PFSK-1 (cell line): ENCODE data around the gene CA7.

Experiments used
- FOXP2 ChIP-seq: optimal IDR thresholded peaks from 2 replicates; pipeline ENCODE3; 2011; ENCODE audit warnings: borderline replicate concordance, control low read depth, inconsistent platforms; ENCODE audit not compliant: insufficient read depth; ENCODE audit errors: extremely low read length, extremely low read depth
- POLR2AphosphoS5 ChIP-seq: IDR thresholded peaks from 2 replicates; pipeline ENCODE4 v1.6.1; 2012; ENCODE audit warnings: low read depth, mild to moderate bottlenecking, control low read depth, low read length, moderate library complexity
- SIN3A ChIP-seq: IDR thresholded peaks from 2 replicates; pipeline ENCODE4 v1.6.1; 2012; ENCODE audit warnings: mild to moderate bottlenecking, low read length, moderate library complexity, borderline replicate concordance; ENCODE audit not compliant: insufficient read depth
- TAF1 ChIP-seq: IDR thresholded peaks from 2 replicates; pipeline ENCODE4 v1.6.1; 2012; ENCODE audit warnings: low read length, control low read depth, borderline replicate concordance; ENCODE audit not compliant: insufficient read depth
- TF ChIP-seq, protein P1 (sequence below), 2 experiments: IDR thresholded peaks; 2 replicates each; pipeline versions ENCODE4 v1.6.1 to v1.8.0; 2011 to 2012; ENCODE audit warnings: low read depth in 2 of 2, low read length in 2 of 2, control low read depth in 1 of 2, inconsistent platforms in 1 of 2, mild to moderate bottlenecking in 1 of 2, moderate library complexity in 1 of 2; ENCODE audit not compliant: insufficient read depth in 1 of 2

The CA7 gene

DNA sequence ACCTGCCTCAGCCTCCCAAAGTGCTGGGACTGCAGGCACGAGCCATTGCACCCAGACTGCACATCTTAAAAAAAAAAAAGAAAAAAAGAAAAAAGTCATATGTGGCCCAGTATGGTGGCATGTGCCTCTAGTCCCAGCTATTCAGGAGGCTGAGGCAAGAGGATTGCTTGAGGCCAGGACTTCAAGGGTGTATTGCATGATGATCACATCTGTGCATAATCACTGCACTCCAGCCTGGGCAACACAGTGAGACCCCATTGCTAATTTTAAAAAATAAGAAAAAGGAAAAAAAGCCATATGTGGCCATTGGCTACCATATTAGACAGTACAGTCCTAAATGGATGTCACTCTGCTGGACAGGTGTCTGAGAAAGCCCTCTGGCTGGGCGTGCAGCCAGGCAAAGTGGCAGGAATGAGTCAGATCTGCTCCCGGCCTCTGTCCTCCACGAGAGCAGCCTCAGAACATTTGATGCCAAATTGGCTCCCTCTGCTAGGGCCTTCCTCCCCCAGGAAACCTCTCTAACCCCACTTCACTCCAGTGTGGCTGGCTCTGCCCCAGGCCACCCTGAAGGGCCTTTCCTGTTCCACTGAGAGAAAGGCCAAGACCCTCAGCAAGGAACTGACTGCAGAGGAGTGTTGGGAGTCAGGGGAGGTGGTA, 14.7 kb downstream of the CA7 start:
- no peak for TF ChIP-seq POLR2AphosphoS5
- no peak for TF ChIP-seq TAF1
- no peak for TF ChIP-seq SIN3A
- TF ChIP-seq, protein P1, sequence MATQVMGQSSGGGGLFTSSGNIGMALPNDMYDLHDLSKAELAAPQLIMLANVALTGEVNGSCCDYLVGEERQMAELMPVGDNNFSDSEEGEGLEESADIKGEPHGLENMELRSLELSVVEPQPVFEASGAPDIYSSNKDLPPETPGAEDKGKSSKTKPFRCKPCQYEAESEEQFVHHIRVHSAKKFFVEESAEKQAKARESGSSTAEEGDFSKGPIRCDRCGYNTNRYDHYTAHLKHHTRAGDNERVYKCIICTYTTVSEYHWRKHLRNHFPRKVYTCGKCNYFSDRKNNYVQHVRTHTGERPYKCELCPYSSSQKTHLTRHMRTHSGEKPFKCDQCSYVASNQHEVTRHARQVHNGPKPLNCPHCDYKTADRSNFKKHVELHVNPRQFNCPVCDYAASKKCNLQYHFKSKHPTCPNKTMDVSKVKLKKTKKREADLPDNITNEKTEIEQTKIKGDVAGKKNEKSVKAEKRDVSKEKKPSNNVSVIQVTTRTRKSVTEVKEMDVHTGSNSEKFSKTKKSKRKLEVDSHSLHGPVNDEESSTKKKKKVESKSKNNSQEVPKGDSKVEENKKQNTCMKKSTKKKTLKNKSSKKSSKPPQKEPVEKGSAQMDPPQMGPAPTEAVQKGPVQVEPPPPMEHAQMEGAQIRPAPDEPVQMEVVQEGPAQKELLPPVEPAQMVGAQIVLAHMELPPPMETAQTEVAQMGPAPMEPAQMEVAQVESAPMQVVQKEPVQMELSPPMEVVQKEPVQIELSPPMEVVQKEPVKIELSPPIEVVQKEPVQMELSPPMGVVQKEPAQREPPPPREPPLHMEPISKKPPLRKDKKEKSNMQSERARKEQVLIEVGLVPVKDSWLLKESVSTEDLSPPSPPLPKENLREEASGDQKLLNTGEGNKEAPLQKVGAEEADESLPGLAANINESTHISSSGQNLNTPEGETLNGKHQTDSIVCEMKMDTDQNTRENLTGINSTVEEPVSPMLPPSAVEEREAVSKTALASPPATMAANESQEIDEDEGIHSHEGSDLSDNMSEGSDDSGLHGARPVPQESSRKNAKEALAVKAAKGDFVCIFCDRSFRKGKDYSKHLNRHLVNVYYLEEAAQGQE (IDR thresholded peaks at IDR 0.05; ENCODE audit: insufficient read depth in 1 of 2, low read depth in 2 of 2, low read length in 2 of 2): no peak
- no peak for TF ChIP-seq FOXP2

DNA sequence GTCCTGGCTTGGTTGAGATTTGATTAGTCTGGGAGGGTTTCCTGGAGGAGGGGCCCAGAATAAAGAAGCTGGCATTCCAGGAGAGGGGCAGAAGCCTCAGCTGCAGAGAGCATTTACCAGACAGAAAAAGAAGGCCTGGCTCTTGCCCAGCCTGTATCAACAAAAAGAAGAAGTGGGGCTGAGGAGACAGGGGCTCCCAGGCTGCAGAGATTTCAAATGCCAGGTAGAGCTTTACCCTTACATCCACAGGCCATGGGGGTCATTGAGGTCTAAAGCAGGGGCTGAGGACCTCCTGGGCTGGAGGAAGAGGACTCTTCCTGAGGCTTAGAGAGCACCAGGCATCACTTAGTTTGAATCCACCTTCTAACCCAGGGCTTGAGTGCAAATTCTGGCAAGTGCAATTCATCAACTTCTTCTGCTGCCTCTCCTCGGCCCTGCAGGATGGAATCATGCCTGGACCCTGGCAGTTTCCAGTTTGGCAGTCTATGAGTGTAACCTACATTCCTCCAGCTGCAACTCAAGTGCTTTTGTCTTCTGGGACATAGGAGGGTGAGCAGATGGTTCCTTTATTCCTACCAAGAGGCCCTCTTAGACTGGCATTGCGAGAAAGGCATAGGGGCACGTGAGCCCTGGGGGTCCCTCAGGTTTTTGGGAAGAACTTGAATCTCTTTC, 15.3 kb downstream of the CA7 start:
- no peak for TF ChIP-seq POLR2AphosphoS5
- no peak for TF ChIP-seq SIN3A
- TF ChIP-seq TAF1: no peak
- TF ChIP-seq, protein P1 (IDR thresholded peaks at IDR 0.05; ENCODE audit: insufficient read depth in 1 of 2, low read depth in 2 of 2, low read length in 2 of 2): no peak
- no peak for TF ChIP-seq FOXP2

DNA sequence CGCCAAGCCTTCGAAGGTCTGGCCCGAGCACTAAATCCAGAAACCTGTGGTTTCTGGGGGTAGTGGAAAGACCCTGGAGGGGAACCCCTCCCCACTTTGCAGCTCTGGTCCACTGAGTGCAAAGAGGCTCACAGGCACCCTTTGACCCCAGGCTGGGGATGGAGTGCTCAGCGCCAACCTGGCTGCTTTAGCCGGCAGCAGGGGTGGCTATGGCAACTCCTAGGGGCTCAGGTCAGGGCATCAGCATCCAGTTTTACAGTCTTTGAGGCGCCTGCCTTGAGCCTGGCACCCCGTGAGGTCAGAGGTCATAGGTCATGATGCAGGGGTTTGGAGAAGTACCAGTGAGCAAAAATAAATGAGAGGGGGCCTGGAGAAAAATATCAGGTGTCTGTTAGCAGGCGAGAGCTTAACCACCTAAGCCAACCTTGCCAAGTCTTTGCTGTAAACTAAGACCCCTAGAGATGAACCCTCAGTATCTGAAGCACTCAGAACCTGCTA, 17.9 kb downstream of the CA7 start:
- TF ChIP-seq FOXP2: no peak
- TF ChIP-seq, protein P1 (IDR thresholded peaks at IDR 0.05; ENCODE audit: insufficient read depth in 1 of 2, low read depth in 2 of 2, low read length in 2 of 2): no peak
- TF ChIP-seq TAF1: no peak
- no peak for TF ChIP-seq POLR2AphosphoS5

DNA sequence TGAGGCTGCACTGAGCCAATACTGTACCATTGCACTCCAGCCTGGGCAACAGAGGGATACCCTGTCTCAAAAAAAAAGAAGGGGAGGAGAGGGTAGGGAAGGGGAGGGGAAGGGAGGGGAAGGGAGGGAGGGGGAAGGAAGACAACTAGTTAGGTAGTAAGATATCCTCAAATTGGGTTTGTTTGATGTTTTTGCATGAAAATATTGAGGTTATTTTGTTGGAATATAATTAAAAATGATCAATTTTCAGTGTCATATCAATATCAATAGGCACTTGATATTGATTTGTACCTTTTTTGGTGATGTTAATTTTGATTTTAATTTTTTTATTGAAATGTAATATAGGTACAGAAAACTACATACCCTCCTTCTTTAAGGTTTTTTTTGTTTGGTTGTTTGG, 19.5 kb downstream of the CA7 start:
- TF ChIP-seq FOXP2 (no peak), SIN3A (no peak), POLR2AphosphoS5 (no peak), TAF1 (no peak)
- TF ChIP-seq, protein P1 (IDR thresholded peaks at IDR 0.05; ENCODE audit: insufficient read depth in 1 of 2, low read depth in 2 of 2, low read length in 2 of 2): no peak
